H1 (cell line): ENCODE measurements around the gene RHBDD1. TPM values are rescaled to one million over a fixed set of nuclear protein-coding genes. Genes with fewer than 3 reads are reported as not detected.

ENCODE experiments used
- CTCF ChIA-PET: fragments of 300-600 bp; sonication (Branson Sonifier 250); formaldehyde crosslinking; loops from one replicate; lab custom pipeline; 2021; ENCODE audit not compliant: partially characterized antibody; lab: Charles Lee
- POLR2A ChIA-PET: fragments of 300-600 bp; sonication (Branson Sonifier 250); formaldehyde crosslinking; loops from one replicate; lab custom pipeline; 2021; ENCODE audit warnings: inconsistent platforms; ENCODE audit not compliant: partially characterized antibody; lab: Charles Lee
- DNase-seq, 2 experiments: peaks; one replicate each; pipeline versions ENCODE4 v3.0.0 to v3.0.0-alpha.2; 2010 to 2022; ENCODE audit warnings: low spot score in 2 of 2, low read depth in 1 of 2, mixed read lengths in 1 of 2
- FAIRE-seq: peaks from 2 replicates; lab custom pipeline; 2011; peaks lifted over from hg19 to GRCh38; lab: Jason Lieb, UNC
- H2AFZ ChIP-seq: 2 replicates; pipeline ENCODE4 v1.8.1; 2012; ENCODE audit warnings: low read length, inconsistent platforms
- H2AK5ac ChIP-seq: 2 replicates; pipeline ENCODE4 v1.6.1; 2013; ENCODE audit warnings: low read depth, low read length
- H2BK120ac ChIP-seq: replicated peaks from 2 replicates; pipeline ENCODE3; 2013; ENCODE audit warnings: low read depth, low read length, inconsistent platforms
- H2BK12ac ChIP-seq: 2 replicates; pipeline ENCODE4 v1.6.1; 2013; ENCODE audit warnings: low read depth, low read length
- H2BK15ac ChIP-seq: 2 replicates; pipeline ENCODE4 v1.6.1; 2013; ENCODE audit warnings: low read length
- H2BK20ac ChIP-seq: 2 replicates; pipeline ENCODE4 v1.6.1; 2013; ENCODE audit warnings: low read length
- H2BK5ac ChIP-seq: 2 replicates; pipeline ENCODE4 v1.6.1; 2013; ENCODE audit warnings: low read depth, low read length
- H3K14ac ChIP-seq: 2 replicates; pipeline ENCODE4 v1.6.1; 2013; ENCODE audit warnings: inconsistent platforms; ENCODE audit not compliant: insufficient read length
- H3K18ac ChIP-seq: 2 replicates; pipeline ENCODE4 v1.6.1; 2013; ENCODE audit warnings: low read length; ENCODE audit errors: extremely low read depth
- H3K23ac ChIP-seq: 2 replicates; pipeline ENCODE4 v1.6.1; 2013; ENCODE audit warnings: inconsistent platforms; ENCODE audit not compliant: insufficient read length
- H3K23me2 ChIP-seq: 2 replicates; pipeline ENCODE4 v1.6.1; 2013; ENCODE audit warnings: low read depth, low read length
- H3K27ac ChIP-seq: 2 replicates; pipeline ENCODE4 v1.6.1; 2011; ENCODE audit warnings: low read depth, low read length, inconsistent platforms
- H3K27me3 ChIP-seq, 4 experiments: replicated peaks in 1 of 4; 1 replicate in 1 of 4; 2 replicates in 3 of 4; pipeline versions ENCODE4 v1.6.1 to v1.8.1; 2011 to 2013; ENCODE audit warnings: low read length in 3 of 4, mild to moderate bottlenecking in 3 of 4, inconsistent platforms in 2 of 4, mixed read lengths in 2 of 4, moderate library complexity in 1 of 4; ENCODE audit not compliant: control insufficient read depth in 3 of 4, insufficient read depth in 3 of 4; ENCODE audit errors: extremely low read depth in 1 of 4
- H3K36me3 ChIP-seq, 4 experiments: 2 replicates each; pipeline versions ENCODE4 v1.6.1 to v1.8.1; 2011 to 2013; ENCODE audit warnings: mild to moderate bottlenecking in 4 of 4, low read length in 3 of 4, moderate library complexity in 2 of 4, control low read depth in 1 of 4, inconsistent platforms in 1 of 4; ENCODE audit not compliant: insufficient read depth in 4 of 4, control insufficient read depth in 2 of 4
- H3K4ac ChIP-seq: replicated peaks from 2 replicates; pipeline ENCODE3; 2013; ENCODE audit warnings: low read length, low read depth, mixed read lengths, inconsistent platforms; ENCODE audit not compliant: insufficient read length
- H3K4me1 ChIP-seq, 4 experiments: replicated peaks in 1 of 4; 1 replicate in 1 of 4; 2 replicates in 3 of 4; pipeline versions ENCODE4 v1.6.1 to v1.8.1; 2011 to 2013; ENCODE audit warnings: low read length in 3 of 4, inconsistent platforms in 2 of 4, mixed read lengths in 1 of 4; ENCODE audit not compliant: insufficient read depth in 4 of 4, control insufficient read depth in 3 of 4
- H3K4me2 ChIP-seq, 2 experiments: 2 replicates each; pipeline versions ENCODE4 v1.6.1 to v1.8.1; 2011 to 2013; ENCODE audit warnings: low read depth in 2 of 2, low read length in 2 of 2, control low read depth in 1 of 2, inconsistent platforms in 1 of 2, mild to moderate bottlenecking in 1 of 2; ENCODE audit not compliant: insufficient read depth in 1 of 2
- H3K4me3 ChIP-seq, 4 experiments: fragments of 200-600, 300-600 bp in 1 of 4; sonication (generic), shearing (Covaris generic), sonication (Bioruptor Twin) in 1 of 4; 2 replicates each; pipeline versions ENCODE4 v1.5.1 to v1.8.1; 2011 to 2016; ENCODE audit warnings: low read length in 4 of 4, low read depth in 3 of 4, control low read depth in 2 of 4, inconsistent platforms in 2 of 4, mild to moderate bottlenecking in 2 of 4, mixed read lengths in 1 of 4, moderate library complexity in 1 of 4; ENCODE audit not compliant: insufficient read depth in 2 of 4; ENCODE audit errors: extremely low read depth in 1 of 4
- H3K56ac ChIP-seq: replicated peaks from 2 replicates; pipeline ENCODE3; 2013; ENCODE audit warnings: low read depth, mild to moderate bottlenecking, mixed read lengths, low read length, inconsistent platforms; ENCODE audit not compliant: insufficient read length
- H3K79me1 ChIP-seq: 2 replicates; pipeline ENCODE4 v1.6.1; 2013; ENCODE audit warnings: low read depth, low read length, control low read depth
- H3K79me2 ChIP-seq, 2 experiments: 2 replicates each; pipeline versions ENCODE4 v1.6.1 to v1.8.1; 2012 to 2013; ENCODE audit warnings: low read length in 2 of 2, mild to moderate bottlenecking in 2 of 2, inconsistent platforms in 1 of 2; ENCODE audit not compliant: insufficient read depth in 2 of 2, control insufficient read depth in 1 of 2
- H3K9ac ChIP-seq, 4 experiments: replicated peaks in 1 of 4; 1 replicate in 1 of 4; 2 replicates in 3 of 4; pipeline versions ENCODE4 v1.6.1 to v1.8.1; 2011 to 2013; ENCODE audit warnings: low read depth in 3 of 4, low read length in 3 of 4, control low read depth in 2 of 4, mild to moderate bottlenecking in 2 of 4, moderate library complexity in 2 of 4, inconsistent platforms in 1 of 4; ENCODE audit errors: extremely low read depth in 1 of 4
- H3K9me3 ChIP-seq, 2 experiments: 2 replicates each; pipeline versions ENCODE4 v1.6.1 to v1.8.1; 2012 to 2013; ENCODE audit warnings: mild to moderate bottlenecking in 2 of 2, moderate library complexity in 2 of 2, control low read depth in 1 of 2, inconsistent platforms in 1 of 2, low read depth in 1 of 2, low read length in 1 of 2, mixed read lengths in 1 of 2; ENCODE audit not compliant: insufficient read depth in 2 of 2
- H4K20me1 ChIP-seq, 2 experiments: replicated peaks in 1 of 2; 2 replicates each; pipeline versions ENCODE3 to v1.8.1; 2011 to 2013; ENCODE audit warnings: inconsistent platforms in 2 of 2, low read length in 2 of 2, mild to moderate bottlenecking in 1 of 2; ENCODE audit not compliant: insufficient read depth in 2 of 2, control insufficient read depth in 1 of 2
- H4K5ac ChIP-seq: 2 replicates; pipeline ENCODE4 v1.6.1; 2013; ENCODE audit warnings: low read length, low read depth, mixed read lengths, inconsistent platforms; ENCODE audit not compliant: insufficient read length
- H4K8ac ChIP-seq: 2 replicates; pipeline ENCODE4 v1.8.0; 2013; ENCODE audit warnings: mild to moderate bottlenecking, moderate library complexity, low read length, inconsistent platforms; ENCODE audit not compliant: insufficient read depth; ENCODE audit errors: extremely low read depth
- H4K91ac ChIP-seq: replicated peaks from 2 replicates; pipeline ENCODE3; 2013; ENCODE audit warnings: low read length, mixed read lengths, inconsistent platforms; ENCODE audit not compliant: insufficient read length
- CEBPB ChIP-seq: IDR thresholded peaks from 2 replicates; pipeline ENCODE4 v1.6.1; 2012; ENCODE audit warnings: low read depth, low read length
- CHD1 ChIP-seq: IDR thresholded peaks from 2 replicates; pipeline ENCODE4 v1.6.1; 2012; ENCODE audit warnings: low read depth, low read length, improper control_type of control experiment
- GTF2F1 ChIP-seq: IDR thresholded peaks from 2 replicates; pipeline ENCODE4 v1.6.1; 2012; ENCODE audit warnings: low read depth, low read length, improper control_type of control experiment, borderline replicate concordance
- KDM5A ChIP-seq: fragments of 200-600 bp; IDR thresholded peaks from 2 replicates; pipeline ENCODE4 v1.7.1; 2012; ENCODE audit warnings: mild to moderate bottlenecking, low read length, inconsistent platforms, mixed read lengths
- POLR2AphosphoS5 ChIP-seq: IDR thresholded peaks from 2 replicates; pipeline ENCODE4 v1.6.1; 2011; ENCODE audit warnings: low read depth, low read length
- SRF ChIP-seq: IDR thresholded peaks from 2 replicates; pipeline ENCODE4 v1.6.1; 2011; ENCODE audit warnings: mild to moderate bottlenecking, low read depth, low read length, moderate library complexity
- TAF7 ChIP-seq: optimal IDR thresholded peaks from 2 replicates; pipeline ENCODE3; 2011; ENCODE audit warnings: low read depth, mild to moderate bottlenecking, inconsistent platforms, low read length, moderate library complexity, borderline replicate concordance
- WGBS, 2 experiments: shearing (Covaris generic) in 1 of 2; methylation state at CpG; one replicate each; pipeline versions ENCODE4 v1.1.6 to v1.1.7; 2013 to 2015; ENCODE audit warnings: low lambda C conversion rate in 2 of 2, mixed read lengths in 2 of 2, inconsistent platforms in 1 of 2, low coverage in 1 of 2, missing lambda C conversion rate in 1 of 2; ENCODE audit not compliant: insufficient replicate concordance in 2 of 2, insufficient coverage in 1 of 2, insufficient read length in 1 of 2; ENCODE audit errors: extremely low coverage in 1 of 2, missing lambda C conversion rate in 1 of 2; 5-methylcytosine and 5-hydroxymethylcytosine counted together
- polyA plus RNA-seq, 7 experiments: library from polyadenylated mRNA; depleted of rRNA in 3 of 7; stranded (reverse) in 5 of 7; unstranded in 2 of 7; fragments of >200 nt in 5 of 7; fragments of 200-250 nt in 2 of 7; gene quantifications; 1 replicate in 5 of 7; 2 replicates in 1 of 7; 4 replicates in 1 of 7; pipeline versions ENCODE4 v1.2.1 to v1.2.3, GENCODE V29; 2011 to 2013; ENCODE audit warnings: missing spikeins in 2 of 7, mixed read lengths in 2 of 7
- total RNA-seq: library from RNA; stranded (reverse); fragmentation: NEBNext Ultra II Directional; extraction: Animal tissue kit (Norgen Biotek cat#: 25700); gene quantifications from 2 replicates; pipeline ENCODE4 v1.2.1, GENCODE V29; 2021
- TF ChIP-seq, protein P1 (sequence below): IDR thresholded peaks from 2 replicates; pipeline ENCODE4 v1.6.1; 2012; ENCODE audit warnings: inconsistent platforms

The RHBDD1 gene
- total and polyA plus RNA-seq, 2 of the 8 experiments (the other 6 are each of a cell fraction or from before 2014, with no cell fraction given): 10.5 to 23.1 TPM

DNA sequence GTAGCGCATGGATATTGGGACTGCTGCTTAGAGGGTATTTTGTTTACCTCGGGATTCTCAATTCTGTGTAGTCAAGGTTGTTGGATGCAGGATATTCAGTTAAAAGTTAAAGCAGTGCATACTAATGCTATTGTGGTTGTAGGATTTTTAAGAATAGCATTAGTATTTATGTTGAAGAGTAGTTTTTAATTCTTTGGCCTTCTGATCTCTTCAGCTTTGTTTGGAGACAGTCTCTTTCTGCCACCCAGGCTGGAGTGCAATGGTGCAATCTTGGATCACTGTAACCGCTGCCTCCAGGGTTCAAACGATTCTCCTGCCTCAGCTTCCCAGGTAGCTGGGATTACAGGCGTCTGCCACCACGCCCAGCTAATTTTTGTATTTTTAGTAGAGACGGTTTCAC lies 1.5 kb downstream of the RHBDD1 start:
- ChIA-PET POLR2A (interaction anchor here (1.1 kb wide), 1 partner anchor 385 kb away, joined by 3 read pairs; no protein-coding TSS in a partner anchor), CTCF (interaction anchor here (0.8 to 1.2 kb wide), 2 partner anchors 10 to 156 kb away, joined by 3 read pairs; no protein-coding TSS in a partner anchor)
- Histone ChIP-seq H2AK5ac (no peak overlapping the region), H3K79me2 (peaks cover 0 to 7% of the 10 kb centered on the region in 2 experiments; a peak in 1 of 4 replicates), H3K27me3 (peaks cover 0 to 6% (median 0%) of the 10 kb centered on the region in 4 experiments; a peak in 3 of 7 replicates), H3K9ac (no peak overlapping the region), H3K4me2 (peak overlapping the region in 1 of 2 experiments; percentile 67; a peak in 1 of 4 replicates), H2BK120ac (no peak overlapping the region), H3K36me3 (peaks cover 0 to 8% (median 0%) of the 10 kb centered on the region in 4 experiments; a peak in 1 of 8 replicates), H3K56ac (no peak overlapping the region), H3K79me1 (no peaks in the 10 kb centered on the region), H3K27ac (no peak overlapping the region), H4K5ac (no peak overlapping the region), H3K9me3 (no peaks in the 10 kb centered on the region), H3K23ac (no peak overlapping the region), H4K20me1 (no peaks in the 10 kb centered on the region), H4K91ac (no peak overlapping the region), H4K8ac (no peak overlapping the region), H3K23me2 (peaks cover 6% of the 10 kb centered on the region; the same call in 1 of the 2 replicates), H3K4ac (no peak overlapping the region), H2BK15ac (no peak overlapping the region), H2BK12ac (no peak overlapping the region), H3K18ac (no peak overlapping the region), H2BK5ac (no peak overlapping the region), H2BK20ac (no peak overlapping the region), H2AFZ (no peak overlapping the region), H3K14ac (no peak overlapping the region), H3K4me3 (no peak overlapping the region), H3K4me1 (peaks cover 0 to 5% (median 1%) of the 10 kb centered on the region in 4 experiments; a peak in 5 of 7 replicates)
- TF ChIP-seq, protein P1, sequence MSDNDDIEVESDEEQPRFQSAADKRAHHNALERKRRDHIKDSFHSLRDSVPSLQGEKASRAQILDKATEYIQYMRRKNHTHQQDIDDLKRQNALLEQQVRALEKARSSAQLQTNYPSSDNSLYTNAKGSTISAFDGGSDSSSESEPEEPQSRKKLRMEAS: no peak
- TF ChIP-seq SRF: no peak
- TF ChIP-seq CHD1: no peak
- no peak for TF ChIP-seq GTF2F1
- no peak for TF ChIP-seq KDM5A
- TF ChIP-seq POLR2AphosphoS5: no peak
- TF ChIP-seq TAF7: no peak
- no peak for TF ChIP-seq CEBPB
- WGBS, 2 experiments: 97% methylated on average over 7 of the region's 7 CpGs; no CpG with 5 or more reads in 1 of the 2 experiments
- DNase-seq (no peak), FAIRE-seq (no peak)
